ENCODE results near the gene CFAP54.

Gene CFAP54

GRCh38 chr12:96751626-96752025 is 262.2 kb downstream of the CFAP54 start:
- DNase-seq (ENCODE audit: low read depth in 3 of 3), result no peak

GRCh38 chr12:96752211-96752610 is 262.8 kb downstream of the CFAP54 start:
- DNase-seq (ENCODE audit: low read depth in 3 of 3), result no peak

GRCh38 chr12:96766232-96766631 is 276.9 kb downstream of the CFAP54 start:
- no peak for DNase-seq (ENCODE audit: low read depth in 3 of 3)

GRCh38 chr12:96769400-96769799 is 280.0 kb downstream of the CFAP54 start:
- DNase-seq (ENCODE audit: low read depth in 3 of 3), result no peak

- DNase-seq (ENCODE audit: low read depth in 3 of 3), result no peak
Measured at GRCh38 chr12:96770219-96771102, 281.1 kb downstream of the CFAP54 start.

- no peak for DNase-seq (ENCODE audit: low read depth in 3 of 3)
Measured at GRCh38 chr12:96773031-96773430, 283.7 kb downstream of the CFAP54 start.

GRCh38 chr12:96774496-96775256 is 285.3 kb downstream of the CFAP54 start:
- no peak for DNase-seq (ENCODE audit: low read depth in 3 of 3)

GRCh38 chr12:96776908-96777307 is 287.5 kb downstream of the CFAP54 start:
- no peak for DNase-seq (ENCODE audit: low read depth in 3 of 3)

GRCh38 chr12:96780330-96780729 is 291.0 kb downstream of the CFAP54 start:
- no peak for DNase-seq (ENCODE audit: low read depth in 3 of 3)

- DNase-seq (ENCODE audit: low read depth in 3 of 3), result no peak
Measured at GRCh38 chr12:96786791-96787190, 297.4 kb downstream of the CFAP54 start.

- DNase-seq (ENCODE audit: low read depth in 3 of 3), result no peak
Measured at GRCh38 chr12:96803969-96804368, 314.6 kb downstream of the CFAP54 start.

GRCh38 chr12:96806272-96806671 is 316.9 kb downstream of the CFAP54 start:
- no peak for DNase-seq (ENCODE audit: low read depth in 3 of 3)

- no peak for DNase-seq (ENCODE audit: low read depth in 3 of 3)
Measured at GRCh38 chr12:96807741-96808140, 318.4 kb downstream of the CFAP54 start.

- no peak for DNase-seq (ENCODE audit: low read depth in 3 of 3)
Measured at GRCh38 chr12:96808587-96808986, 319.2 kb downstream of the CFAP54 start.

GRCh38 chr12:96809522-96809921 is 320.1 kb downstream of the CFAP54 start:
- no peak for DNase-seq (ENCODE audit: low read depth in 3 of 3)

GRCh38 chr12:96810057-96810456 is 320.7 kb downstream of the CFAP54 start:
- no peak for DNase-seq (ENCODE audit: low read depth in 3 of 3)

GRCh38 chr12:96810477-96810876 is 321.1 kb downstream of the CFAP54 start:
- no peak for DNase-seq (ENCODE audit: low read depth in 3 of 3)

GRCh38 chr12:96811083-96811482 is 321.7 kb downstream of the CFAP54 start:
- no peak for DNase-seq (ENCODE audit: low read depth in 3 of 3)

- no peak for DNase-seq (ENCODE audit: low read depth in 3 of 3)
Measured at GRCh38 chr12:96812153-96812552, 322.8 kb downstream of the CFAP54 start.

- DNase-seq (ENCODE audit: low read depth in 3 of 3), result no peak
Measured at GRCh38 chr12:96814200-96814599, 324.8 kb downstream of the CFAP54 start.

- DNase-seq (ENCODE audit: low read depth in 3 of 3), result no peak
Measured at GRCh38 chr12:96821592-96821991, 332.2 kb downstream of the CFAP54 start.

- DNase-seq (ENCODE audit: low read depth in 3 of 3), result no peak
Measured at GRCh38 chr12:96822641-96823040, 333.3 kb downstream of the CFAP54 start.
